Heart left ventricle (tissue), 13 donors: ENCODE measurements around the gene PRKCB.

Source experiments
- CTCF ChIP-seq, 12 donors: fragments of 200-600 bp; sonication (generic) in 4 of 12; IDR thresholded peaks; one replicate each; pipeline versions ENCODE4 v1.5.0 to v1.8.0; 2018 to 2022; ENCODE audit warnings: antibody characterized with exemption in 12 of 12, mild to moderate bottlenecking in 5 of 12
- POLR2A ChIP-seq, 2 donors: fragments of 450-650 bp; IDR thresholded peaks; one replicate each; pipeline ENCODE4 v1.6.1; 2017; ENCODE audit warnings: antibody characterized with exemption in 2 of 2, mild to moderate bottlenecking in 2 of 2, moderate library complexity in 2 of 2
- donor health status: ischemic (EF 13 %, LVEDD 7.1; RV severe dilation, severe dysfunction).
- donor health status: DM: no; HTN: yes; CAD: no.
- donor health status: DM: no; HTN: no; CAD: no.
- donor health status: ischemic (EF 25% LVEDD 6.9; RV normal size, moderate dysfunction).
- donor health status: ischemic (EF 25% LVEDD 5.7; RV mildly dilated, moderate dysfunction).
- donor health status: ischemic (EF 35%, LVEDD 5.7; RV mildly dilated, moderate dysfunction).
- donor health status: nonischemic (EF 11% LVEDD 7.7; RV severe dilation, severe dysfunction).
- donor health status: DM: yes; HTN: yes; CAD: no.
- donor health status: PGD.
- donor health status: ischemic (EF 29% LVEDD 5.4; RV normal size, mild dysfunction).
- donor health status: nonischemic (EF 23%, LVEDD 6.1; RV moderate dilation, normal function).

- TF ChIP-seq CTCF (IDR thresholded peaks at IDR 0.05), result no peak
- no peak for TF ChIP-seq POLR2A (IDR thresholded peaks at IDR 0.05)
Observed at GRCh38 chr16:23874613-23875294, 39.0 kb downstream of the PRKCB start.
